ENCODE data around the gene ALDH1A2.

GRCh38 chr15:58026552-58026951, 39.0 kb downstream of the ALDH1A2 start:
- TF ChIP-seq CTCF (IDR thresholded peaks at IDR 0.05) (no peak), POLR2AphosphoS5 (IDR thresholded peaks at IDR 0.05; ENCODE audit: insufficient read depth in 1 of 2, low read depth in 1 of 2) (no peak), POLR2A (IDR thresholded peaks at IDR 0.05) (no peak)
